Measurements from ENCODE around the gene MDFIC. TPM values are rescaled to one million over a fixed set of nuclear protein-coding genes. Genes with fewer than 3 reads are reported as not detected.

MDFIC gene
- total and polyA plus RNA-seq, 9 donors: 10.6 to 30.0 (median 17.9) TPM

DNA sequence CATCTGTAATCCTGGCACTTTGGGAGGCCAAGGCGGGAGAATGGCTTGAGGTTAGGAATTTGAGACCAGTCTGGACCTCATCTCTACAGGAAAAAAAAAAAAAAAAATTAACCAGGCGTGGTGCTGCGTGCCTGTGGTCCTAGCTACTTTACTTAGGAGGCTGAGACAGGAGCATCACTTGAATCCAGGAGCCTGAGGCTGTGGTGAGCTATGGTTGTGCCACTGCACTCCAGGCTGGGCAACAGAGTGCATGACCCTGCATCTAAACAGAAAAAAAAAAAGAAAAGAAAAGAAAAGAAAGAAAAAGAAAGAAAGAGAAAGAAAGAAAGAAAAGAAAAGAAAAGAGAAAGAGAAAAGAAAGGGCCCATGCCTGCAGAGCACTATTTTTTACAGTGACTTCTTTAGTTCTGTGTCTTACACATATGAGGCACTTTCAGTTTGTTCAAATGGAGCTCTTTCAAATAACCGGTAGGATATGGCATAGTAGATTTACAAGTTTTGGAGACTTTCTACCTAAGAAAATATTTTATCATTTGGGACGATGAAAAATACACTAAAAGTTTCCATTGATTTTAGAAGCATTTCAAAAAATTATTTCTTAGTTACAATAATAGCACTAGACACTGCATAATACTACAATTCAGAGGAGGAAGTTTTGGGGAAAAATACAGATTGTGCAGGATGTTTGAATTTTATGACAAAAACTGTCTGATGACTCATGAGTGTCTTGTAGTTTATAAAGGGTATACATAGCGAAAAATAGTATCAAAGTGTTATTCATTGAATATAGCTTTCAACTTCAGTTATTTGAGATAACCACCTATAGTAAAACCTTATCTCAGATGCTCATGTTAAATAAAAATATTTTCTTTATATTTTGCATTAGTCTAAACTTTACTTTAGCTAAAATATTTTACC is 75.9 kb downstream of the MDFIC start:
- intact Hi-C loops (cut with DNase I): no loop called here
- no peaks in the 10 kb centered on the region for H3K27me3 ChIP-seq
- H3K9me3 ChIP-seq: no peaks in the 10 kb centered on the region
- H3K4me1 ChIP-seq (ENCODE audit: insufficient read depth): no peaks in the 10 kb centered on the region
- DNase-seq: no peak
- TF ChIP-seq, protein P1, sequence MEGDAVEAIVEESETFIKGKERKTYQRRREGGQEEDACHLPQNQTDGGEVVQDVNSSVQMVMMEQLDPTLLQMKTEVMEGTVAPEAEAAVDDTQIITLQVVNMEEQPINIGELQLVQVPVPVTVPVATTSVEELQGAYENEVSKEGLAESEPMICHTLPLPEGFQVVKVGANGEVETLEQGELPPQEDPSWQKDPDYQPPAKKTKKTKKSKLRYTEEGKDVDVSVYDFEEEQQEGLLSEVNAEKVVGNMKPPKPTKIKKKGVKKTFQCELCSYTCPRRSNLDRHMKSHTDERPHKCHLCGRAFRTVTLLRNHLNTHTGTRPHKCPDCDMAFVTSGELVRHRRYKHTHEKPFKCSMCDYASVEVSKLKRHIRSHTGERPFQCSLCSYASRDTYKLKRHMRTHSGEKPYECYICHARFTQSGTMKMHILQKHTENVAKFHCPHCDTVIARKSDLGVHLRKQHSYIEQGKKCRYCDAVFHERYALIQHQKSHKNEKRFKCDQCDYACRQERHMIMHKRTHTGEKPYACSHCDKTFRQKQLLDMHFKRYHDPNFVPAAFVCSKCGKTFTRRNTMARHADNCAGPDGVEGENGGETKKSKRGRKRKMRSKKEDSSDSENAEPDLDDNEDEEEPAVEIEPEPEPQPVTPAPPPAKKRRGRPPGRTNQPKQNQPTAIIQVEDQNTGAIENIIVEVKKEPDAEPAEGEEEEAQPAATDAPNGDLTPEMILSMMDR (IDR thresholded peaks at IDR 0.05): no peak
- TF ChIP-seq EP300 (IDR thresholded peaks at IDR 0.05) (no peak), POLR2A (IDR thresholded peaks at IDR 0.05) (no peak)
- 74 to 80% (median 78%) methylated on average over 6 of the region's 6 CpGs for WGBS, 3 donors
- no peak overlapping the region for H3K27ac ChIP-seq
- H3K36me3 ChIP-seq: no peaks in the 10 kb centered on the region
- no peak overlapping the region for H3K4me3 ChIP-seq

DNA sequence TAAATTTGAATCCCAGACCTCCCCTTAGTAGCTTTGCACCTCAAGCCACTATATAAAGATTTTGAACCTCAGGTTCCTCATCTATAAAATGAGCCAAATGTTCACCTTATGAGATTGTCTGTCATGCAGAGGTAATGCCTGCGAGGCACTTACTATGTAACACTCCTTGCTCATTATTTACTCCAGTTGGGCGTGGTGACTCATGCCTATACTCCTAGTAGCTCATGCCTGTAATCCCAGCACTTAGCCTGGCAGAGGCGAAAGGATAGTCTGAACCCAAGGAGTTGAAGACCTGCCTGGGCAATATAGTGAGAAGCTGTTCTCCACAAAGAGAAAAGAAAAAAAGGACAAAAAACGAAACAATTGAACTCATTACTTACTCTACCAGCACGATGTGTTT is 82.2 kb downstream of the MDFIC start:
- TF ChIP-seq EP300 (IDR thresholded peaks at IDR 0.05) (no peak), POLR2A (IDR thresholded peaks at IDR 0.05) (no peak)
- TF ChIP-seq, protein P1 (IDR thresholded peaks at IDR 0.05): no peak
- H3K27me3 ChIP-seq: no peaks in the 10 kb centered on the region
- intact Hi-C loops (cut with DNase I): no loop called here
- no peak overlapping the region for H3K4me3 ChIP-seq
- H3K36me3 ChIP-seq: no peaks in the 10 kb centered on the region
- no peak for DNase-seq
- peaks cover 7% of the 10 kb centered on the region for H3K4me1 ChIP-seq (ENCODE audit: insufficient read depth)
- H3K27ac ChIP-seq: no peak overlapping the region
- WGBS, 3 donors: 96 to 97% (median 97%) methylated on average over 5 of the region's 5 CpGs
- H3K9me3 ChIP-seq: no peaks in the 10 kb centered on the region

DNA sequence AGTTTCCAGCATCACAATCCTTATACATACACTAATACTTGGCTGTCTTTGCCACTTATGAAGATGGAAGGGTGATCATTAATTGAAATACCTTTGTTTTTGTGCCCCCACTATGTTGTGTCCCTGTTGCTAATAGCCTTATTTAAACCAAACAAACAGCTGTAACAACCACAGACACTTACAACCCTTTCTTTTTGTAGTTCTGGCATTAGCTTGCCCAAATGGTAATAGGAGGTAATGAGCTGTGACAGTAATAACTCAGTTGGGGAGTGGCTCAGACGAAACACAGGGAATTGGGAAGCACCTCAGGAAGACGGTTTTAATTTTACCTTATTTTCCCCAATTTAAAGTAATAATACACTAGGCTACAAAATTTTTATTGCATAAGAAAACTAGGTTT is 83.4 kb downstream of the MDFIC start:
- H3K9me3 ChIP-seq: no peaks in the 10 kb centered on the region
- DNase-seq: no peak
- TF ChIP-seq, protein P1 (IDR thresholded peaks at IDR 0.05): no peak
- TF ChIP-seq EP300 (IDR thresholded peaks at IDR 0.05) (no peak), POLR2A (IDR thresholded peaks at IDR 0.05) (no peak)
- WGBS, 3 donors: 95 to 98% (median 96%) methylated on average over 2 of the region's 2 CpGs
- no peak overlapping the region for H3K27ac ChIP-seq
- intact Hi-C loops (cut with DNase I): no loop called here
- peaks cover 7% of the 10 kb centered on the region for H3K4me1 ChIP-seq (ENCODE audit: insufficient read depth)
- no peaks in the 10 kb centered on the region for H3K36me3 ChIP-seq
- no peaks in the 10 kb centered on the region for H3K27me3 ChIP-seq
- no peak overlapping the region for H3K4me3 ChIP-seq

DNA sequence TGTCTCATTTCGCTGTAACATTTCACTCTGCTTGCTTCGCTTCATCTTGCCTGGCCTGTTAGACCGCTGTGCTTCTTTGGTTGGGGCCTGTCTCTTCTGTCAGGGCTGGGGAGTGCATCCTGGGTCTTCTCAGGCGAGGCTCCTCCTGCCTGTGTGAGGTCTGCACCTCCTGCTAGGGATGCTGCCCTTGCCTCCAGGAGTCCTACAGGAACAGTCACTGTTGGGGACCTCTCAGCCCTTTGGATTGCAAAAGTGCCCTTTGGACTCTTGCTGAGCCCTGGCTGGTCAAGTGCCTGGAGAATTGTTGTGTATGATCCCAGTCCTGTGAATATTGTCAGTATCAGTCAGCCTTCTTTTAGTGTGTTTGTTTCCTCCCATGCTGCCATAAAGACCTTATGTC is 84.1 kb downstream of the MDFIC start:
- Histone ChIP-seq H3K4me3 (no peak overlapping the region), H3K27me3 (no peaks in the 10 kb centered on the region), H3K9me3 (no peaks in the 10 kb centered on the region), H3K4me1 (ENCODE audit: insufficient read depth) (peaks cover 7% of the 10 kb centered on the region), H3K27ac (no peak overlapping the region), H3K36me3 (no peaks in the 10 kb centered on the region)
- TF ChIP-seq POLR2A (IDR thresholded peaks at IDR 0.05) (no peak), EP300 (IDR thresholded peaks at IDR 0.05) (no peak)
- TF ChIP-seq, protein P1 (IDR thresholded peaks at IDR 0.05): no peak
- intact Hi-C loops (cut with DNase I): no loop called here
- DNase-seq: no peak
- 95 to 99% (median 98%) methylated on average over 4 of the region's 4 CpGs for WGBS, 3 donors
